Measurements from ENCODE around the gene MAD2L1. TPM values are rescaled to one million over a fixed set of nuclear protein-coding genes. Genes with fewer than 3 reads are reported as not detected.

Gene MAD2L1
- total RNA-seq (2014; rRNA removed) (53.9 and 76.6 TPM in 2 replicates), Bru-seq, nascent RNA (percentile 72 among the genes with signal in this experiment), BruChase-seq, experiment 1, labeled RNA remaining after a 6-hour chase (percentile 85 among the genes with signal in this experiment), BruChase-seq, experiment 2, labeled RNA remaining after a 2-hour chase (percentile 52 among the genes with signal in this experiment)
- long read RNA-seq, full-length matches to known transcripts = 14 of 16 reads
- long read RNA-seq, partial matches to known transcripts = 1 of 16 reads
- long read RNA-seq, other reads (novel, unspliced or antisense) = 1 of 16 reads

DNA sequence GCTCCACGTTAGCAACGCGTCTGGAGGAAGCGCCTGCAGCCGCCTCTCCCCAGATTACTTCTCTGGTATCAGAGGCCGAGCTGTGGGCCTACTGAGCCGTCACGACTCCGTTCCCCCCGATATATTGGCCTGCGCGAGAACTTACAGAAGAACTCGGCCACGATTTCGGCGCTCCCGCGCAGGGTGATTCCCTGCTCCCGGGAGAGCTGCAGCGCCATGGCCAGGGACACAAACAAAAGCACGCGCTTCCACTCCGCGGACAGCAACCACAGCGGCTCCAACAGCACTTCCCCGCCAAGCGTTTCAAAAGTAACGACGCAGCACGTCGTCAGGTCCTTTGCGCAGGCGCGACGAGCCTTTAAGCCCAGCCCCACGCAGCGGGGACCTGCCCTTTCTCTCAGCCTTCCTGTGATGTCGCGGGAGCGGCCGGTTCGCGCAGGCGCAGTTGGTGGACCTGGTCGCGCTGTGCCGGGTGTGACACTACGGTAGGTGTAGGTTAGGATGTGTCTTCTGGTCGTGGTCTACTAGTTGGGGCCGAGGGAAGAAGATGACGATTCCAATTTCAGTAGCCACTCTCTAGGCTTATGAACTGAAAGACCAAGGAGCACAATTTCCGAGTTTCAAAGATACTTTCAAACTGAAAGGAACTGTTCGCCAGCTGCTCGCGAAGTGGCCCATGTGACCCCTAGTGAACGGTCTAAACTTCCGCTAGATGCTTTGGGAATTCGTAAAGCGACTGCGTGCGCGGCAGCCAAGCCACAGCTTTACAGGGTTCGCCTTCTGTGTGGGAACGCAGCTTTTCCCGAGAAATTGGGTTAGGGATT is at the start of gene MAD2L1:
Gene MAD2L1 (minus strand): TSS at position 332 of the 824 bp plus-strand sequence. CDS start 114 bp downstream, at position 218.
- BruUV-seq (replicated peaks) = TSS peak; percentile 90
- Histone ChIP-seq H3K9me2 (replicated peaks; ENCODE audit: low read length) (no peaks in the 10 kb centered on the region), H3K4me3 (ENCODE audit: low read length) (peak within 1 kb of the TSS; percentile 80), H3K79me2 (ENCODE audit: low read length) (peaks cover 57% of the 10 kb centered on the region), H3K27ac (ENCODE audit: low read length) (peak within 1 kb of the TSS; percentile 72), H3K27me3 (ENCODE audit: low read length) (no peaks in the 10 kb centered on the region), H4K20me1 (ENCODE audit: low read length) (peaks cover 23% of the 10 kb centered on the region; the same call in 1 of the 2 replicates), H2AFZ (ENCODE audit: low read length) (peak within 1 kb of the TSS; percentile 88), H3K9ac (ENCODE audit: low read length) (peak within 1 kb of the TSS; percentile 89), H3K4me2 (ENCODE audit: low read length) (peak within 1 kb of the TSS; percentile 84), H3K36me3 (ENCODE audit: low read depth, low read length) (0 out of 2 replicates have a peak, but pooled peaks cover 3% of the 10 kb centered on the region), H3K4me1 (ENCODE audit: insufficient read depth, low read length) (peaks cover 32% of the 10 kb centered on the region), H3F3A (ENCODE audit: low read length, unreplicated experiment) (no peaks in the 10 kb centered on the region), H3K9me3 (ENCODE audit: low read length) (no peaks in the 10 kb centered on the region)
- ChIA-PET CTCF (no interaction called here), POLR2A (ENCODE audit: unreplicated experiment) (no interaction called here)
- DNase-seq (peak; percentile 96), ATAC-seq (peak; percentile 95)
- intact Hi-C loops (cut with micrococcal nuclease) = no loop called here
- TF ChIP-seq EZH2 (IDR thresholded peaks at IDR 0.05; ENCODE audit: low read length, unreplicated experiment) (no peak), EZH2phosphoT487 (IDR thresholded peaks at IDR 0.05; ENCODE audit: borderline replicate concordance, low read length) (no peak)
- TF ChIP-seq, protein P1, sequence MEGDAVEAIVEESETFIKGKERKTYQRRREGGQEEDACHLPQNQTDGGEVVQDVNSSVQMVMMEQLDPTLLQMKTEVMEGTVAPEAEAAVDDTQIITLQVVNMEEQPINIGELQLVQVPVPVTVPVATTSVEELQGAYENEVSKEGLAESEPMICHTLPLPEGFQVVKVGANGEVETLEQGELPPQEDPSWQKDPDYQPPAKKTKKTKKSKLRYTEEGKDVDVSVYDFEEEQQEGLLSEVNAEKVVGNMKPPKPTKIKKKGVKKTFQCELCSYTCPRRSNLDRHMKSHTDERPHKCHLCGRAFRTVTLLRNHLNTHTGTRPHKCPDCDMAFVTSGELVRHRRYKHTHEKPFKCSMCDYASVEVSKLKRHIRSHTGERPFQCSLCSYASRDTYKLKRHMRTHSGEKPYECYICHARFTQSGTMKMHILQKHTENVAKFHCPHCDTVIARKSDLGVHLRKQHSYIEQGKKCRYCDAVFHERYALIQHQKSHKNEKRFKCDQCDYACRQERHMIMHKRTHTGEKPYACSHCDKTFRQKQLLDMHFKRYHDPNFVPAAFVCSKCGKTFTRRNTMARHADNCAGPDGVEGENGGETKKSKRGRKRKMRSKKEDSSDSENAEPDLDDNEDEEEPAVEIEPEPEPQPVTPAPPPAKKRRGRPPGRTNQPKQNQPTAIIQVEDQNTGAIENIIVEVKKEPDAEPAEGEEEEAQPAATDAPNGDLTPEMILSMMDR (conservative IDR thresholded peaks at IDR 0.05; ENCODE audit: low read depth, low read length) = no peak

DNA sequence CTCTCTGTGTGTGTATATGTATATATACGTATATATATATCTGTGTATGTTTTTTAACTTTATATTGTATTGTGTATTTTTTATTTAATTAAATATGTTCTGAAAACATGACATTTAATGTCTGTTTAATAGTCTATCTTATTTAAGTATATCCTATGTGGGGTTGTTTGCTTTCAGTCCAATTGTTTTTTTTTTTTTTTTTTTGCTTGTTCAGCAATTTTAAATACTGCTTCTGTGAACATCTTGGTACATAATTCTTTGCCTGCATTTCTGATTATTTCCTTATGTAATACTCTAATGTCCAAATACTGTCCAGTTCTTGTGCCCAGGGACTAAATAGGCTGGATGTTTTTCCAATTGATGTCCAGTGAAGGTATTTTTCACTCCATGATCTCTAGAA is 45.1 kb upstream of the MAD2L1 start:
- intact Hi-C loops (cut with micrococcal nuclease) = no loop called here
- no TSS peak for BruUV-seq (replicated peaks)

More for the DNA sequence above, 45.1 kb upstream of the MAD2L1 start:
- Histone ChIP-seq H3K9ac (ENCODE audit: low read length) (no peak overlapping the region), H3K9me3 (ENCODE audit: low read length) (no peaks in the 10 kb centered on the region), H3K4me2 (ENCODE audit: low read length) (no peak overlapping the region), H3K4me1 (ENCODE audit: insufficient read depth, low read length) (no peaks in the 10 kb centered on the region), H3K27me3 (ENCODE audit: low read length) (no peaks in the 10 kb centered on the region), H3K36me3 (ENCODE audit: low read depth, low read length) (no peaks in the 10 kb centered on the region), H3K9me2 (replicated peaks; ENCODE audit: low read length) (no peaks in the 10 kb centered on the region), H4K20me1 (ENCODE audit: low read length) (no peaks in the 10 kb centered on the region), H3K4me3 (ENCODE audit: low read length) (no peak overlapping the region), H3K79me2 (ENCODE audit: low read length) (no peaks in the 10 kb centered on the region), H2AFZ (ENCODE audit: low read length) (no peak overlapping the region), H3K27ac (ENCODE audit: low read length) (no peak overlapping the region), H3F3A (ENCODE audit: low read length, unreplicated experiment) (no peaks in the 10 kb centered on the region)
- DNase-seq = no peak
- CTCF ChIA-PET = no interaction called here
- POLR2A ChIA-PET (ENCODE audit: unreplicated experiment) = no interaction called here
- no peak for TF ChIP-seq EZH2phosphoT487 (IDR thresholded peaks at IDR 0.05; ENCODE audit: borderline replicate concordance, low read length)
- TF ChIP-seq, protein P1 (conservative IDR thresholded peaks at IDR 0.05; ENCODE audit: low read depth, low read length) = no peak
- no peak for TF ChIP-seq EZH2 (IDR thresholded peaks at IDR 0.05; ENCODE audit: low read length, unreplicated experiment)
- ATAC-seq = no peak
